Activated T-cell treated with anti-CD3 and anti-CD28 coated beads, Interleukin-2, amount 50 U/mL, for 24 hours (primary cell): ENCODE data around the gene ENTPD6.

Experiments used
- DNase-seq: peaks from one replicate; pipeline ENCODE4 v3.0.0-alpha.2; 2020
- H3K27ac Mint-ChIP-seq: 2 replicates; pipeline ENCODE4 v1.8.0; 2020; ENCODE audit warnings: mild to moderate bottlenecking, mixed read lengths
- H3K27me3 Mint-ChIP-seq: 2 replicates; pipeline ENCODE4 v1.8.0; 2020; ENCODE audit warnings: mixed read lengths
- H3K36me3 Mint-ChIP-seq: 2 replicates; pipeline ENCODE4 v1.8.0; 2020; ENCODE audit warnings: low read depth, mixed read lengths
- H3K4me1 Mint-ChIP-seq: 2 replicates; pipeline ENCODE4 v1.8.0; 2020; ENCODE audit warnings: low read depth, mixed read lengths
- H3K4me3 Mint-ChIP-seq: 2 replicates; pipeline ENCODE4 v1.8.0; 2020; ENCODE audit warnings: mild to moderate bottlenecking, moderate library complexity, mixed read lengths
- H3K9me3 Mint-ChIP-seq: 2 replicates; pipeline ENCODE4 v1.8.0; 2020; ENCODE audit warnings: mixed read lengths

The ENTPD6 gene

GRCh38 chr20:25272223-25273000, 76.9 kb downstream of the ENTPD6 start:
- Mint-ChIP-seq H3K4me1 (no peaks in the 10 kb centered on the region), H3K27me3 (no peaks in the 10 kb centered on the region), H3K36me3 (peaks cover 85% of the 10 kb centered on the region), H3K27ac (no peak overlapping the region), H3K9me3 (no peaks in the 10 kb centered on the region), H3K4me3 (no peak overlapping the region)
- DNase-seq, result no peak

GRCh38 chr20:25273046-25273445, 77.5 kb downstream of the ENTPD6 start:
- no peaks in the 10 kb centered on the region for H3K27me3 Mint-ChIP-seq
- H3K27ac Mint-ChIP-seq, result no peak overlapping the region
- peaks cover 91% of the 10 kb centered on the region for H3K36me3 Mint-ChIP-seq
- H3K9me3 Mint-ChIP-seq, result no peaks in the 10 kb centered on the region
- no peaks in the 10 kb centered on the region for H3K4me1 Mint-ChIP-seq
- H3K4me3 Mint-ChIP-seq, result no peak overlapping the region
- no peak for DNase-seq

- Mint-ChIP-seq H3K27ac (no peak overlapping the region), H3K4me1 (no peaks in the 10 kb centered on the region), H3K27me3 (no peaks in the 10 kb centered on the region), H3K4me3 (no peak overlapping the region), H3K36me3 (peaks cover 94% of the 10 kb centered on the region), H3K9me3 (no peaks in the 10 kb centered on the region)
- no peak for DNase-seq
These were observed 78.2 kb downstream of the ENTPD6 start for GRCh38 chr20:25273541-25274358.

GRCh38 chr20:25274481-25274880, 79.0 kb downstream of the ENTPD6 start:
- Mint-ChIP-seq H3K27me3 (no peaks in the 10 kb centered on the region), H3K9me3 (no peaks in the 10 kb centered on the region), H3K27ac (no peak overlapping the region), H3K4me1 (no peaks in the 10 kb centered on the region), H3K36me3 (peaks cover 94% of the 10 kb centered on the region), H3K4me3 (no peak overlapping the region)
- no peak for DNase-seq

- no peak for DNase-seq
- no peaks in the 10 kb centered on the region for H3K27me3 Mint-ChIP-seq
- no peaks in the 10 kb centered on the region for H3K9me3 Mint-ChIP-seq
- H3K36me3 Mint-ChIP-seq, result peaks cover 95% of the 10 kb centered on the region
- H3K27ac Mint-ChIP-seq, result peak overlapping the region; percentile 65
- no peaks in the 10 kb centered on the region for H3K4me1 Mint-ChIP-seq
- H3K4me3 Mint-ChIP-seq, result no peak overlapping the region
These were observed 79.6 kb downstream of the ENTPD6 start for GRCh38 chr20:25274891-25275812.

- H3K4me3 Mint-ChIP-seq, result no peak overlapping the region
- peaks cover 94% of the 10 kb centered on the region for H3K36me3 Mint-ChIP-seq
These were observed 80.5 kb downstream of the ENTPD6 start for GRCh38 chr20:25275813-25276532.

More at GRCh38 chr20:25275813-25276532, 80.5 kb downstream of the ENTPD6 start:
- H3K27ac Mint-ChIP-seq, result peak overlapping the region; percentile 65
- no peaks in the 10 kb centered on the region for H3K4me1 Mint-ChIP-seq
- H3K27me3 Mint-ChIP-seq, result no peaks in the 10 kb centered on the region
- DNase-seq, result no peak
- H3K9me3 Mint-ChIP-seq, result no peaks in the 10 kb centered on the region
